Right atrium auricular region (tissue), 2 donors: ENCODE measurements around the gene ACSM2A. TPM values are rescaled to one million over a fixed set of nuclear protein-coding genes. Genes with fewer than 3 reads are reported as not detected.
"Not testable (repeated sequence)": the region's sequence is repeated elsewhere in the genome, so short reads cannot be mapped to it uniquely, and the experiment has no call there.

Source experiments
- DNase-seq: peaks from one replicate; pipeline ENCODE4 v3.0.0-alpha.2; 2019; ENCODE audit warnings: low spot score
- H3K27ac ChIP-seq, 2 donors: fragments of 200-600 bp; sonication (generic); 1 replicate in 1 of 2; 2 replicates in 1 of 2; pipeline ENCODE4 v1.5.1; 2016 to 2019
- H3K27me3 ChIP-seq, 2 donors: fragments of 200-600 bp; sonication (generic); one replicate each; pipeline versions ENCODE4 v1.5.1 to v1.6.0; 2017 to 2019
- H3K36me3 ChIP-seq: fragments of 200-600 bp; sonication (generic); one replicate; pipeline ENCODE4 v1.5.1; 2016
- H3K4me1 ChIP-seq, 2 donors: fragments of 200-600 bp; sonication (generic); one replicate each; pipeline versions ENCODE4 v1.5.1 to v1.6.0; 2017 to 2019
- H3K4me3 ChIP-seq, 2 donors: fragments of 200-600 bp; sonication (generic); 1 replicate in 1 of 2; 2 replicates in 1 of 2; pipeline ENCODE4 v1.5.1; 2017 to 2019; ENCODE audit warnings: mild to moderate bottlenecking in 1 of 2, moderate library complexity in 1 of 2
- H3K9me3 ChIP-seq, 2 donors: fragments of 200-600 bp; sonication (generic); one replicate each; pipeline ENCODE4 v1.5.1; 2019
- total RNA-seq, 2 donors: library from RNA; depleted of rRNA; stranded (reverse); fragments of >200 nt; gene quantifications; one replicate each; pipeline ENCODE4 v1.1.0, GENCODE V29; 2016
- TF ChIP-seq, protein P1 (sequence below), 2 donors: fragments of 200-600 bp; sonication (generic); IDR thresholded peaks; one replicate each; pipeline ENCODE4 v1.5.1; 2019; ENCODE audit warnings: antibody characterized with exemption in 2 of 2

The ACSM2A gene
- total RNA-seq, 2 donors from 2014 or later: not detected

DNA sequence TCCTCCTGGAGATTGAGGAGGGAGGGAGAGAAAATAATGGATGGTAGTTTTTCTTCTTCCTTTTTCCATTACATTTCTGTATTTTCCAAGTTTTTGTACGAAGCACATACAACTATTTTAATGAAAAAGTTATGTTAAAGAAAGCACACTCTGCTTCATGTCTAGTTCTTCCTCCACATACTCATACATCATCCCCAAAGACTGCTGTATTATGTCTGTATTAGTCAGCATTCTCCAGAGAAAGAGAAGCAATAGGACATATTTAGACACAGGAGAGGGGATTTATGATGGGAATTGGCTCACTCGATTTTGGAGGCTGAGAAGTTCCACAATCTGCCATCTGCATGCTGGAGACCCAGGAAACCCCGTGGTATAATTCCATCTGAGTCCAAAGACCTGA, 10.1 kb upstream of the ACSM2A start:
- Histone ChIP-seq H3K27ac (no peak overlapping the region), H3K36me3 (no peaks in the 10 kb centered on the region), H3K4me3 (no peak overlapping the region), H3K9me3 (no peaks in the 10 kb centered on the region), H3K27me3 (no peaks in the 10 kb centered on the region), H3K4me1 (no peaks in the 10 kb centered on the region)
- no peak for DNase-seq
- TF ChIP-seq, protein P1, sequence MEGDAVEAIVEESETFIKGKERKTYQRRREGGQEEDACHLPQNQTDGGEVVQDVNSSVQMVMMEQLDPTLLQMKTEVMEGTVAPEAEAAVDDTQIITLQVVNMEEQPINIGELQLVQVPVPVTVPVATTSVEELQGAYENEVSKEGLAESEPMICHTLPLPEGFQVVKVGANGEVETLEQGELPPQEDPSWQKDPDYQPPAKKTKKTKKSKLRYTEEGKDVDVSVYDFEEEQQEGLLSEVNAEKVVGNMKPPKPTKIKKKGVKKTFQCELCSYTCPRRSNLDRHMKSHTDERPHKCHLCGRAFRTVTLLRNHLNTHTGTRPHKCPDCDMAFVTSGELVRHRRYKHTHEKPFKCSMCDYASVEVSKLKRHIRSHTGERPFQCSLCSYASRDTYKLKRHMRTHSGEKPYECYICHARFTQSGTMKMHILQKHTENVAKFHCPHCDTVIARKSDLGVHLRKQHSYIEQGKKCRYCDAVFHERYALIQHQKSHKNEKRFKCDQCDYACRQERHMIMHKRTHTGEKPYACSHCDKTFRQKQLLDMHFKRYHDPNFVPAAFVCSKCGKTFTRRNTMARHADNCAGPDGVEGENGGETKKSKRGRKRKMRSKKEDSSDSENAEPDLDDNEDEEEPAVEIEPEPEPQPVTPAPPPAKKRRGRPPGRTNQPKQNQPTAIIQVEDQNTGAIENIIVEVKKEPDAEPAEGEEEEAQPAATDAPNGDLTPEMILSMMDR (IDR thresholded peaks at IDR 0.05): no peak

DNA sequence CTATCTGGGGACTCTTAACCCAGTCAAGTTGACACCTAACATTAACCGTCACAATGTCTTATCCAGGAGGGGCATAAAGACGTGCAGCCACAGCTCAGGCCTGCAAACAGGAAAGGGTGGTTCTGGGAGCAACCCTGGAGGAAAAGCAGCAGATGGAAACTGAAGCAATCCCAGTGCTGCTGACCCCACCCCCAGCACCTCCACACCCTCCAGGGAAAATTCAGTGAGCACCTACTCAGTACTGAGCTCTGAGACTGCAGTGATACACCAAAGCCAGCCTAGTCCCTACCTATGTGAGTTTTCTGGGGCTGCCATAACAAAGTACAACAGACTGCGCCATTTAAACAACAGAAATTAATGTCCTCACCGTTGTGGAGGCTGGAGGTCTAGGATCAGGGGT, 9.5 kb upstream of the ACSM2A start:
- not testable (repeated sequence) for H3K27me3 ChIP-seq, H3K4me1 ChIP-seq, H3K27ac ChIP-seq, H3K36me3 ChIP-seq, H3K9me3 ChIP-seq, DNase-seq, H3K4me3 ChIP-seq

DNA sequence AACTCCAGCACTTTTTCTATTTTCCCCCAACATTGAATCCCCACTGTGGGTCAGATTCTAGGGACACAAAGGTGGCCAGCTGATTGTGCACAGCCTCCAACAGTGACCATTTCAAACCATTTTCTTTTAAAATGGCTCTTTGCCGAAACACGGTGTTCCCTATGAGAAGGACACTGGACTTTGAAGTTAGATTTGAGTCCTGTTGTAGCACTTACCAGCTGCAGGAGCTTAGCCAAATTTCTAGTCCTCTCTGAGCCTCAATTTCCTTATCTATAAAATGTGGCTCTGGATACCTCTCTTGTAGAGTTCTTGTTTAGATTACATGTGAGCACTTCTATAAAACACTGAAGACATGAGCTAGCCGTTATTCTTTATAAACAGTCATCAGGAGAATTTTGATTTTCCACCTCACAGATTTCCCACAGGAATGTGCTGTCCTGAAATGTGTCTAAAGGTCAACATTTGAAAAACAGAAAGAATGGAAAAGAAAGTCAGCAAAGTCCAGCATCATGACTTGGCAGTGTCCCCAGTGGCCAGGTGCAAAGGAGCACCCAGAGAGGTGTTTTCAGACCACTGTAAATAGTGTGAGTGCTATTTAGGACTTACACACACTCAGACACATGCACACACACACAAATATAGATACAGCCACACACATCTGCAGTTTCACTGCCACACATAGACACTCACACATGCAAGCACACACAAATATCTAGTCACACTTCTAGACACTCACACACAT, 4.5 kb upstream of the ACSM2A start:
- H3K27me3 ChIP-seq, H3K4me3 ChIP-seq, DNase-seq, H3K36me3 ChIP-seq, H3K27ac ChIP-seq, H3K4me1 ChIP-seq, H3K9me3 ChIP-seq: not testable (repeated sequence)

DNA sequence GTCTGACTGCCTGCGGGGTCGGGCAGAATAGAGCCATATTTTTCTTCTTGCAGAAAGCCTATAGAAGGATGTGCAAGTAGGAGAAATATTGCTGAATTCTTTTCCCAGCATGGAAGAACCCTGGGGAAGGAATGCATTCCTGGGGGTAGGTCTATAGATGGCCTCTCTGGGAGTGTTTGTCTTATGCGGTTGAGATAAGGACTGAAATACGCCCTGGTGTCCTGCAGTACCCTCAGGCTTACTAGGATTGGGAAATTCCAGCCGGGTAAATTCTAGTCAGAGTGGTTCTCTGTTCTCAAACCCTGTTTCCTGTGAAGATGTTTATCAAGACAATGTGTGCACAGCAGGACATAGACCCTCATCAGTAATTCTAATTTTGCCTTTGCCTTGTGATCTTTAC, 2.3 kb downstream of the ACSM2A start:
- H3K27me3 ChIP-seq, H3K36me3 ChIP-seq, DNase-seq, H3K9me3 ChIP-seq, H3K4me1 ChIP-seq, H3K27ac ChIP-seq, H3K4me3 ChIP-seq: not testable (repeated sequence)

DNA sequence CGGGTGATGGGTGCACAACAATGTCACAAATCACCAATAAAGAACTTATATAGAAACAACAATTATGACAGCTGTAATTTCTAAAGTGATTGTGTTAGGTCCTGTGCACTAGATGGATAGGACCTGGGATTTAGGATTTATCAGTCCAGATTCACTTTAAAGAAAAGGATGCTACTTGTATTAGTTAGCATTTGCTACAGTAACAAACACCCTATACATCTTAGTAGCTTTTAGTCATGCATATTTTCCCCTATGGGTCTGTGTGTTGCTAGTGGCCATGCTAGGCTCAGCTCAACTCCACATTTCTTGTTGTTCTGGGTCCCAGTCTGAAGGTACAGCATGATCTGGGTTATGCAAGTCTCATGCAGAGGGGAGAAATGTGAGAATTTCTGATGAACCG, 7.9 kb downstream of the ACSM2A start:
- H3K36me3 ChIP-seq, DNase-seq, H3K4me1 ChIP-seq, H3K4me3 ChIP-seq, H3K9me3 ChIP-seq, H3K27me3 ChIP-seq, H3K27ac ChIP-seq: not testable (repeated sequence)

DNA sequence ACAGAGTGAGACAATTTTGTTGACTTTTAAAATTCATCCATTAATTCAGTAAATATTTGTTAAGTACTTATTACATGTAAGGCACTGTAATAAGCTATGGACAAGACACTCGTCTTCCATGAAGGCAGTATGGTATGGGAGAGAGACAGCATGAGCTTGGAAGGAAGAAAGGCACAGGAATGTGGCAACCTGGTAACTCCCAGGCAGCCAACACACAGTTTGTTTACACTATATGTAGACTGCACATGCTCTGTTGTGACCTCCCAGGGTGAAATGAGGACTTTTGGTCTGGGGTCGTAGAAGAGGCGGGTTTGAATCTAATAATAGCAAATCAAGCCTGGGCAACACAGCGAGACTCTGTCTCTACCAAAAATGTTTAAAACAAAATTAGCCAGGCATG, 9.0 kb downstream of the ACSM2A start:
- H3K4me3 ChIP-seq, H3K27me3 ChIP-seq, H3K27ac ChIP-seq, H3K9me3 ChIP-seq, H3K36me3 ChIP-seq, H3K4me1 ChIP-seq, DNase-seq: not testable (repeated sequence)

DNA sequence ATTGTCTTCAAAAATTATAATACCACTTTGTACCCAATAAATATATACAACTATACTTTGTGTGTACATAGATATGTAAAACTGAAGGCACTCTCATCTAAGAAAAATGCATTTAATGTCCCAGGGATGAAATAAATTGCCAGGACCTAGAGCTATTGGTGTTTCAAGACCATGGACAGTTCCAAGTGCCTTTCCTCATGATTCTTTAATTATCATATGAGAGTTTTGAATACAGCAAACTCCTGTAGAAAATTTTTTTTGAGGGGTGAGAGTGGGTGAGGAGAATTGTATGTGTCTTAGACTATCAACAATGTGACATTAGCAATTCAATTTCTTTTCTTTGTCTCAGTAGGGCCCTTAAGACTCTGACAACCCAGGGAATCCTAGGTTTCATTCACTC, 17.6 kb downstream of the ACSM2A start:
- not testable (repeated sequence) for H3K27ac ChIP-seq, H3K27me3 ChIP-seq, H3K9me3 ChIP-seq, H3K36me3 ChIP-seq, H3K4me3 ChIP-seq, H3K4me1 ChIP-seq, DNase-seq

DNA sequence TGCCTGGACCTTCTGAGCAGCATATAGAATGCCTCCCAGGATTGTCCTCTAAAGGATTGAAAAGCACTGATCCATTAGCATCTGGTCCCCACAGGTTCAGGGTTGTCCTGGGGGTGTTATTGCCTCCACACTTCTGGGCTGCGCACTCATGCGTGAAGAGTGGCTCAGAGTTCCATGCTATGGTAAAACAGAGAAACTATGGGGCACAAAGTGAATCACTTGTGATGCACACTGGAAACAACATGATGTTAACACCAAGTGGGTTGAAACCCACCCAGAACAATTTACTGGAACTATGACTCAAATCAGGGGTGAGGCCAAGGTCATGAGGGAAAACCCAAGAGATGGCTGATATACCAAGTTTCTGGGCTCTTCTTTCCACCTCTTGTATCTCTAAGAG, 18.6 kb downstream of the ACSM2A start:
- not testable (repeated sequence) for DNase-seq, H3K36me3 ChIP-seq, H3K27me3 ChIP-seq, H3K9me3 ChIP-seq, H3K4me1 ChIP-seq, H3K27ac ChIP-seq, H3K4me3 ChIP-seq

DNA sequence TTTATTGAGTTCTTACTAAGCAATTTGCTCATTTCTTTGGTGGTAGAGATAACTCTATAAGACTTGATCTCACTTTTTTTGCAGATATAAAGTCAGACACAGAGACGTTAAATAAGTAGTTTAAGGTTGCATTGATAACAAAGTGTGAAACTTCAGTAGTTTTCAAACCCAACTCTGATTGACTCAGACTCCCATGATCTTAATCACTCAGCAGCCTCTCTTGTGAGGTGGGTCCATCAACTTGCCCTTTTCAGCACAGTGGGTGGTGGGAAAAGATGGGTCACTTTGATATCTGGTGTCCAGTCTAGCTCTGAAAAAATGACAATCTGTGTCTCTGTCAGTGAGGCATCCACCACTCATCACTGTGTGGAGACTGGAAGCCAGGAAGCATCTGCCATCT, 19.4 kb downstream of the ACSM2A start:
- not testable (repeated sequence) for H3K27ac ChIP-seq, H3K27me3 ChIP-seq, H3K36me3 ChIP-seq, DNase-seq, H3K4me1 ChIP-seq, H3K4me3 ChIP-seq, H3K9me3 ChIP-seq

DNA sequence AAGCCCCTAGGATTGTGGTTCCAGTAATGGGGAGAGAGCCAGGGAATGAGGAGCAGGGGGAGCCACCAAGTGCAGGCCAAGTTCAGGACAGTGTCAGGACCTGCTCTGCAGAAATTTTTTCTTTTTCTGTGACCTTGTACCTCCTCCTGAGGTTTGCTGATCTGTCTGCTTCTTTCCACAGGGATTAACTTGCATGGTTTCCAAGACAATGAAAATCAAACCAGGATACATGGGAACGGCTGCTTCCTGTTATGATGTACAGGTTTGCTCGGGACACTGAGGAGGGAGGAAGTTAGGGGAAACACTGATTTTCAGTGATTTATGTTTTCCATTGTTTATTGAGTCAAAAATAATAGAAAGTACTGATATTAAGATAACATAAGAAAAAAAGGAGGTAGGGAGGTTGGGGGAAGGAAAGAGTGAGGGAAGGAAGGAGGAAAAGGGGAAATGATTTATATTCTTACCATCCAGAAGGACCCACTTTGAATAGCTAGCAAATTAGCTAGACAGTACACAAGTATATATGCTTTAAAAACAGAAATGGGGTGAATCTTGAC, 25.9 kb downstream of the ACSM2A start:
- H3K9me3 ChIP-seq, H3K27ac ChIP-seq, H3K27me3 ChIP-seq: not testable (repeated sequence)

DNA sequence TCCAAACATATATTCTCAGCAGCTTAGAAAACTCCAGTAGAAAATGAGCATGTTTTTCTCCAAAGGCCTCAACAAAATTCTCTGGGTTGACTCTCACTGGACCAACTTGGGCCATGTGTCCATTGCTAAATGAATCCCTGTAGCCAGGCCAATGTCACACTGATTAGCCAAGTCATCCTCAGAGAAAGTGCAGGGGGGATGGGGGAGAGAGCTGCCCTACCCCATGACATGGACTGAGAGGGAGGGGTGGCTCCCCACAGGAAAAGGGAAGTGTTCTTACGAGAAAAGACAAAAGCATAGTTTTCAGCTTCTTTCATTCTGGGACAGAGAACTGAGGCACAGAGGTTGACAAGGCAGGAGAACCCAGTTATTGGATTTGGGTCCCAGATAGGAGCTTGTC, 32.7 kb downstream of the ACSM2A start:
- not testable (repeated sequence) for H3K27ac ChIP-seq, H3K4me3 ChIP-seq, H3K4me1 ChIP-seq, H3K27me3 ChIP-seq, H3K9me3 ChIP-seq, H3K36me3 ChIP-seq, DNase-seq

More for the DNA sequence above, 25.9 kb downstream of the ACSM2A start:
- H3K4me3 ChIP-seq, H3K4me1 ChIP-seq, DNase-seq, H3K36me3 ChIP-seq: not testable (repeated sequence)
